GM21447 (cell line): ENCODE measurements around the gene PSTPIP1.

Source experiments
- ATAC-seq: cut with Tn5 transposase; IDR thresholded peaks from one replicate; pipeline ENCODE4 v1.9.1; 2021; ENCODE audit not compliant: unreplicated experiment

The PSTPIP1 gene

GRCh38 chr15:76978522-76979330 is 16.2 kb upstream of the PSTPIP1 start:
- no peak for ATAC-seq

- no peak for ATAC-seq
These were observed 15.5 kb upstream of the PSTPIP1 start for GRCh38 chr15:76979331-76979925.

- no peak for ATAC-seq
These were observed 14.9 kb upstream of the PSTPIP1 start for GRCh38 chr15:76979996-76980520.

GRCh38 chr15:76982356-76982755 is 12.6 kb upstream of the PSTPIP1 start:
- no peak for ATAC-seq

GRCh38 chr15:76982756-76983155 is 12.2 kb upstream of the PSTPIP1 start:
- no peak for ATAC-seq

GRCh38 chr15:76983590-76984375 is 11.1 kb upstream of the PSTPIP1 start:
- no peak for ATAC-seq

GRCh38 chr15:76986743-76987142 is 8.2 kb upstream of the PSTPIP1 start:
- no peak for ATAC-seq

GRCh38 chr15:76987276-76987675 is 7.7 kb upstream of the PSTPIP1 start:
- ATAC-seq, result no peak

GRCh38 chr15:76987896-76988860 is 6.7 kb upstream of the PSTPIP1 start:
- ATAC-seq, result peak; percentile 85

- no peak for ATAC-seq
These were observed 5.8 kb upstream of the PSTPIP1 start for GRCh38 chr15:76988867-76989780.

- no peak for ATAC-seq
These were observed 3.9 kb upstream of the PSTPIP1 start for GRCh38 chr15:76991048-76991447.

GRCh38 chr15:76991741-76992645 is 2.9 kb upstream of the PSTPIP1 start:
- no peak for ATAC-seq

GRCh38 chr15:76993114-76993725 is 1.7 kb upstream of the PSTPIP1 start:
- no peak for ATAC-seq

GRCh38 chr15:76994001-76994400 is 925 bp upstream of the PSTPIP1 start:
- no peak for ATAC-seq

GRCh38 chr15:76994496-76994895 is 430 bp upstream of the PSTPIP1 start:
- ATAC-seq, result no peak

GRCh38 chr15:76996076-76996525 is 1.2 kb downstream of the PSTPIP1 start:
- no peak for ATAC-seq

- no peak for ATAC-seq
These were observed 1.8 kb downstream of the PSTPIP1 start for GRCh38 chr15:76996526-76997401.
